GM18517 (cell line): Measurements from ENCODE around the gene RIPOR2.
A peak's percentile ranks its signal among the peaks of the same experiment; 100 is the strongest.
"Not testable (repeated sequence)": the region's sequence is repeated elsewhere in the genome, so short reads cannot be mapped to it uniquely, and the experiment has no call there.

Source experiments
- ATAC-seq: cut with Tn5 transposase; IDR thresholded peaks from one replicate; pipeline ENCODE4 v1.9.1; 2021; ENCODE audit warnings: mild to moderate bottlenecking, moderate library complexity; ENCODE audit not compliant: unreplicated experiment

The RIPOR2 gene

GRCh38 chr6:24778121-24778520 is 157.6 kb downstream of the RIPOR2 start:
- ATAC-seq, result no peak

GRCh38 chr6:24777227-24777626 is 158.5 kb downstream of the RIPOR2 start:
- ATAC-seq, result no peak

- ATAC-seq, result no peak
Observed at GRCh38 chr6:24775520-24776058, 160.2 kb downstream of the RIPOR2 start.

DNA sequence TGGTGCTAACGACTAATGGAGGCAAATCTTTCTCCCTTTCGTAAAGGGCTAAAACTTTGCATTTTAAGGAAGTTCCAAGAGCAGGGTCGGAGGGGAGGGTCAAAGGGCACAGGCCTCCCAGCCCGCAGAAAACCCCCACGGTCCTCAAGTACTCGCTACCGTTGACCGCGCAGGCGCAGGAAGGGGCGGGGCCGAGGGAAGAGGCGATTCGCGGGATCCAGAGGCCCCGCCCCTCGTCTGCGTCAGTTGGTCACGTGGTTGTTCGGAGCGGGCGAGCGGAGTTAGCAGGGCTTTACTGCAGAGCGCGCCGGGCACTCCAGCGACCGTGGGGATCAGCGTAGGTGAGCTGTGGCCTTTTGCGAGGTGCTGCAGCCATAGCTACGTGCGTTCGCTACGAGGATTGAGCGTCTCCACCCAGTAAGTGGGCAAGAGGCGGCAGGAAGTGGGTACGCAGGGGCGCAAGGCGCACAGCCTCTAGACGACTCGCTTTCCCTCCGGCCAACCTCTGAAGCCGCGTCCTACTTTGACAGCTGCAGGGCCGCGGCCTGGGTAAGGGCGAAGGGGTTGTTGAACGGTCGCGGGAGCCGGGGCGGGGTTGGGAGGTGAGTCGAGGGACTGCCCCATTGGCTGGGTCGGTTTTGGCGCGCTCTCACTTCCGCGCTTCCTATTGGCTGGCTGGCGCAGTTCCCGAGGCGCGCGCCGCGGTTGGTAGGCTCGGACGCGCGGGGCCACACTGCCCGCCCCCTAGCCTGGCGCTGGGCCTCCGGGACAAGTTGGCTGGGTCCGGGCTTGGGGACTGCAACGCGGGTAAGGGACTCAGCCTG is 160.9 kb downstream of the RIPOR2 start, which contains the start of gene GMNN:
Gene GMNN (plus strand): TSS at position 242 of the 824 bp plus-strand sequence. CDS start 2,310 bp downstream, outside the sequence.
- peak; percentile 79 for ATAC-seq

GRCh38 chr6:24768361-24768760 is 167.4 kb downstream of the RIPOR2 start:
- ATAC-seq, result no peak

- no peak for ATAC-seq
Observed at GRCh38 chr6:24766680-24767462, 168.9 kb downstream of the RIPOR2 start.

GRCh38 chr6:24765968-24766367 is 169.8 kb downstream of the RIPOR2 start:
- ATAC-seq, result not testable (repeated sequence)

- ATAC-seq, result not testable (repeated sequence)
Observed at GRCh38 chr6:24764833-24765828, 170.6 kb downstream of the RIPOR2 start.

DNA sequence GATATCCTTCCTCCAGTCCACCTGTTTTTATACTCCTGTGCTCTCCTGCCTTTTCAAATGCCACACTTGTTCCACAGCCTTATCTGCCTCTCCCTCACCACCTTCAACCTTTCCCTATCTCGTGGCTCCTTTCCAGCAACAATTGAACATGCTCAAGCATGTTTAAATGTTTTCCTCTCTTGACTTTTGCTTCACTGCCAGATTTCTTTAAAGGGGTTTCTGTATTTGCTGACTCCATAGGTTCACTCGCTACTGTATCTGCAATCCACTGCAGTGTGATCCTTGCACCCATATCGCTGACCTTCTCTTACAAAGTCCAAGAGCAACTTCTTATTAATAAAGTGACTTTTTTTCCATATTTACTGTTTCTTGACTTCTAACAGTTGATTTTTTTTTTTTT is 172.2 kb downstream of the RIPOR2 start:
- no peak for ATAC-seq

- no peak for ATAC-seq
Observed at GRCh38 chr6:24761851-24762250, 173.9 kb downstream of the RIPOR2 start.

- no peak for ATAC-seq
Observed at GRCh38 chr6:24761193-24761835, 174.4 kb downstream of the RIPOR2 start.

DNA sequence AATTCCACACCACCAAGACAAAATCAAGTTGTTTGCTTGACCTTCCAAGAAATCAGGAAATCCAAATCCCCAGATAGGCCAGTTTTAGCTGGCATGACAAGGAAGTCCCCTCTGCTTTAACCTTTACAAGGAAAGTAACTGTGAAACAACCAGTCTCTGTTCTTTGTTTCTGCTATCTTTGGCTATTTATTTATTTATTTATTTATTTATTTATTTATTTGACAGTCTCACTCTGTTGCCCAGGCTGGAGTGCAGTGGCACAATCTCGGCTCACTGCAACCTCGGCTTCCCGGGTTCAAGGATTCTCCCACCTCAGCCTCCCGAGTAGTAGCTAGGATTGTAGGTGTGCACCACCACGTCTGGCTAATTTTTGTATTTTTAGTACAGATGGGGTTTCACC is 175.6 kb downstream of the RIPOR2 start:
- ATAC-seq, result no peak

GRCh38 chr6:24759718-24760117 is 176.0 kb downstream of the RIPOR2 start:
- no peak for ATAC-seq

GRCh38 chr6:24757611-24758010 is 178.1 kb downstream of the RIPOR2 start:
- no peak for ATAC-seq

GRCh38 chr6:24755279-24755678 is 180.5 kb downstream of the RIPOR2 start:
- ATAC-seq, result no peak

GRCh38 chr6:24754378-24754777 is 181.4 kb downstream of the RIPOR2 start:
- not testable (repeated sequence) for ATAC-seq
